Stimulated activated CD4-positive, alpha-beta T cell treated with anti-CD3 and anti-CD28 coated beads, Interleukin-15, amount 100 ng/mL, for 48 hours (primary cell): ENCODE measurements around the gene DSCAML1.

Source experiments
- DNase-seq, 2 donors: peaks; one replicate each; pipeline ENCODE4 v3.0.0-alpha.2; 2020; ENCODE audit warnings: low read depth in 2 of 2

Gene DSCAML1

GRCh38 chr11:117607449-117607848, 189.6 kb downstream of the DSCAML1 start:
- DNase-seq: no peak

DNA sequence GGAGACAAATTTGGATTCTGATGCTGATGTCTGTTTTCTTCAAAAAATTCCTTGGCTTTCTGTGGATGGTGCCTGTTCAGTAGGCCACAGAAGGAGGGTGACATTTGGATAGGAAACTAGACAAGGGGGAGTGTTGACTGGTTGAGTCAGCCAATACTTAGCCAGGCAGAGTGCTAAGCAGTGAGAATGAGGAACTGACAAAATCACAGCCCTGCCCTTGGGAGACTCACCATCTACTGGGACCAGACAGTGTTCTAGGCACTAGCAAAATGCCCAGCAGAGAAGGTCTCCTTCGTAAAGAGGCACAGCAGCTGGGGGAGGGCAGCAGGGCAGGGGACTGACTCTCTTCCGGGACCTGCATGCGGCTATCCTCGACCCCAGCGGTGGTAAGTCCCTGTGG, 190.2 kb downstream of the DSCAML1 start:
- DNase-seq: no peak

DNA sequence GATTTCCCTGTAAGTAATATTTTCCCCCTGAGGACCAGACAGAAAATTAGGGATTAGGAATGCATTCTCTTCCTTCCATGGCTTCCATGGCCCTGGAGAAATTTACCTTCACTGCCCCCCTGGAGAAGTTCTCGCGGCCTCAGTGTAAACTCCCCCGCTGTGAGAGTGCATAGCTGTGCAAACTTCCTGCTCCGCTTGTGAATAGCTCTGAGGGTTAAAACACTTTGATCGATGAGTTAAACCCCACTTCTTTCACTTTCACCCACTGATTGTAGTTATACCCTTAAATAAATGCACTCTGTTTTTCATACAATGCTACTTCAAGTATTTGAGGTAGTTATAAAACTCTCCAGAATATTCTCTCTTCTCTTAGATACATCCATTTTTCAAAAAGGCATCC, 190.8 kb downstream of the DSCAML1 start:
- DNase-seq: no peak

DNA sequence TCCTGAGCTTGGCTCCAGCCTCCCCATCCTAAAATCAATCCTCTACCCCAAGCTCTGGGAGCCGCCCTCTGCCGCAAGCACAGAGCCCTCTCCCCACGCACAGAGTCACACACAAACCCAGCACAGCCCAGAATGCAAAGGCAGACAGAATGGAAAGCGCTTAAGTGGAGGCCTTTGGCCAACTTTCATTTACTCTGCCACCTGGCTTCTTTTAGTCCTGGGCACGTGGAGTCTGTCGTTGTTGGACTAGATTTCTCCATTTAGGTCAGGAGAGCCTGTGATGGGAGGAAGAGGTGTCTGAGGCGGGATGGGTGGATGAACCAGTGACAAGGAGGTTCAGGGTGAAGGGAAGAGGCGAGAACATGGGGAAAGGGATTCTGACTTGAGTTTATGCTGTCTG, 191.7 kb downstream of the DSCAML1 start:
- no peak for DNase-seq

- DNase-seq: no peak
These were observed 192.6 kb downstream of the DSCAML1 start for GRCh38 chr11:117604336-117604995.

DNA sequence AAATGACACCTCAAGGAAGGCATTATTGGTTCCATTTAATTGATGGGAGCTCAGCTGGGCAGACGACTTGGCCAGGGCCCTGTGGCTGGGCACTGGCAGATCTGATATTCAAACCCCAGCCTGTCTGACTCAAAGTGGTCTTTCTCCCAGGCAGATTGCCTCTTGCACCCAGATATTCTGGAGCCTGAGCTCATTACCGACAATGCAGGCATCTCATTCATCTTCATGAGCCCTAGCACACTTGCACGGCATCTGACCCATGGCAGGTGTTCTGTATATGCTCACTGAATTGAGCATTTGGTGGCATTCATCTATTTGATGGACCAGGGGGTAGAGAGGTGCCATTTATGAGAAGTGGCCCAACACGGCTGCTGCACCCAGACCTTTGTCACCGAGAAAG, 193.1 kb downstream of the DSCAML1 start:
- DNase-seq: no peak

DNA sequence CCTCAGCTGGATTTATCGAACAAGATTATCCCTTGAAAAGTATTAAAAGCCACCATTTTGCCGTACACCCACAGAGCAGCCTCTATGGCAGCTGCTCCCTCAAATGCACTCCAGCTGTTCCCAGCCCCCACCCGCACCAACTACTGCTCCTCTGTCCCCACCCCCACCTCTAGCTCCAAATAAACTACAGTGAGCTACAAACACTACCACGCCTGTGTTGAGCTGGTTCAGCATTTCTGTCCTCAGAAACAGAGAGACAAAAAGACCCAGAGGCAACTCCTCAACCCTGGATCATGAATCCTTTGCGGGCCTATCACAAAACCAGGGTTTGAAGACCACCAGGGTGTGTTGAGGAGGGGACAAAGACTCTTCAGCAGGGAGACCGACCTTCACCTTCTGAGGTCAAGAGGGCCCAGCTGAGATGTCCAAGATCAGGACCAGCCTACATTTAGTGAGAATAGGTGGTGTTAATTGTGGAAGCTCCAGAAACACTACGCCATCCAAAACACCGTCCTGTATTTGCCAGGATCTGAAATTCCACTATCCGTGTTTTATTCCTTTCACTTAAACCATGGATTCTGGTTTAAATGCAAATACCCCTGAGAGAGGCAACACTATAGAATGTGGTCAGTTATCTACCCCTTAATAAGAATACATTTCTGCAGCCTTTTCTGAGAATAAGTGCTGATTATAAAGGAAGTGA, 195.9 kb downstream of the DSCAML1 start:
- DNase-seq: no peak

GRCh38 chr11:117600234-117600783, 196.7 kb downstream of the DSCAML1 start:
- DNase-seq: no peak

DNA sequence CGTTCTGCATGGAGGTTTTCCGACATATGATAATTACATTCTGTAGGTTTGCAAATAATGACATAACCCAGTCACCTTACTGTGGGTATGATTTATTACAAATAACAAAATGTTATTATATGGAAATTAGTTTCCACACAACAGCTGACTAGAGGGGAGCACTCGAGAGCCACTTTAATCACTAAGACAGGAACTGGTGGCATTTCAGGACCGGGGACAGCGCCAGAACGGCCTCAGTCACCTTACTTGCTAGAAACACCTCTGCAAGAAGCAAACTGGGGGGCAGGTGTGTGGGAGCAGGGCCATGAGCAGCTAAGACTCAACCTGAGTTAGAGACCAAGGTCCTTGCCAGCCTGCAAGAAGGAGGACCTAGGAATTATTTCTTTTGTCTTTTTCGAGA, 199.9 kb downstream of the DSCAML1 start:
- DNase-seq: peak; percentile 20 to 26

DNA sequence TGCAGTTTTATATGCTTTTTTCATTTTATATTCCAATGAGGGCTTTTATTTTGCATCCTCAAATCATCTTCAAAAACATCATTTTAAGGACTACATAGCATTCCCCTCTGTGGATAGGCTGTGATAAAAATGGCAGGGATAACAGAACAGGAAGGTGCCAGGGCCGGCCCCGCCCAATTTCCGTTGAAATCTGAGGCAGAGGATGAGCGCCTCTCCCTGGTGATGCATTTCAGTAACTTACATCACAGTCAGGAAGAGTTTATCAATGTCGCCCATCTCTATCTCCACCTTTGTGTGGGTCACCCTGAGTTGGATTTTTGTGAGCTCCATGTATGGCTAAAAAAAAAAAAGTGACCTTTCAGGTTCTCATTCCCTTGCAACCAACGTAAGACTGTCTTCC, 201.6 kb downstream of the DSCAML1 start:
- DNase-seq: no peak

DNA sequence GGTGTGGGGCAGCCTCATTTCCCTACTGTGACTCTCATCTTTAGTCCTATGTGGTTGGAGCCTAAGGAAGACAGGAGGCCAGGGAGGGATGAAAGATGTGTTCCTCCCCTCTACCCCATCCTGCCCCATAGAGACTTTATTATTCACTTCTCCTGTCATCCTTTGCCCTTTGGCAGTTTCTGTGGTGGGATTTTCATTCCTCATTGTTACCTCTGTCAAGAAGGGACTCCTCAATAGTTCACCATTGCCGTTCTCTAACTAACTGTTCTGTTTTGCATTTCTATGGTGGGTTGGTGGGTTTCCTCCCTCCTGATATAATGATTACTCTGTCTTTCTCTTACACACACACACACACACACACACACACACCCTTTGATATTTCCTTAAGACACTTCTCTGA, 202.3 kb downstream of the DSCAML1 start:
- DNase-seq: no peak

- no peak for DNase-seq
These were observed 204.0 kb downstream of the DSCAML1 start for GRCh38 chr11:117593065-117593464.

DNA sequence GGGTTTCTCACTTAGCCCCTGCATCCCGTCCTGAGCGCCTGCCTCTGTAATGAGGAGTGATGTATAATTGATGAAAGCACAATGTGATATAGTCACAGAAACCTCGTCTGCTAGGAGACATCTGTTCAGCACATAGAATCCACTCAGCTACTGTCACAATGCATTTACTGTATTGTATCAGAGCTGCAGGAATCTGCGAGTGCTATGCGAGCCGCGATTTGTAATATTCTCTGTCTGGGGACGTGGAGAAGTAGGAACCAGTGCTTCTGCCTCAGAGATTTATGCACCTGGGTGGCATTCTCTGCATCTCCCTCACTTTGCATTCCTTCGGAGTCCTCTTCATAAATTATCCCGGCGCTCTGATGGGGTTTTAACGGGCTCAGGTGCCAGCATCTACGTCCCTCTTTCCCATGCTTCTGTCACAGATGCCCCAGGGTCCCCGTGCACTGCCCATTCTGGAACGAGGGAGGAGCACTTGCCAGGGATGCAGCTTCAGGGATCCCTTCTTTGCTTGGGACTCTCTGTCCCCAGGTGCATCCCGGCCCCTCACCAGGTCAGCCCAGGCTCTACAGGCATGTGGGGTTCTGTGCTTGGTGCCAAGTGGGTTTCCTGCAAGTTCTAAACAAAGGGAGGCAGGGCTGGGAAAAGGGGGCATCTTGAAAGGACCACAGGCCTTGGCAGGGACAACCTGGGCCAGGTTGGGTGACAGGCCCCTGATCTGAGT, 205.5 kb downstream of the DSCAML1 start:
- DNase-seq: no peak

- no peak for DNase-seq
These were observed 208.0 kb downstream of the DSCAML1 start for GRCh38 chr11:117589063-117589462.

DNA sequence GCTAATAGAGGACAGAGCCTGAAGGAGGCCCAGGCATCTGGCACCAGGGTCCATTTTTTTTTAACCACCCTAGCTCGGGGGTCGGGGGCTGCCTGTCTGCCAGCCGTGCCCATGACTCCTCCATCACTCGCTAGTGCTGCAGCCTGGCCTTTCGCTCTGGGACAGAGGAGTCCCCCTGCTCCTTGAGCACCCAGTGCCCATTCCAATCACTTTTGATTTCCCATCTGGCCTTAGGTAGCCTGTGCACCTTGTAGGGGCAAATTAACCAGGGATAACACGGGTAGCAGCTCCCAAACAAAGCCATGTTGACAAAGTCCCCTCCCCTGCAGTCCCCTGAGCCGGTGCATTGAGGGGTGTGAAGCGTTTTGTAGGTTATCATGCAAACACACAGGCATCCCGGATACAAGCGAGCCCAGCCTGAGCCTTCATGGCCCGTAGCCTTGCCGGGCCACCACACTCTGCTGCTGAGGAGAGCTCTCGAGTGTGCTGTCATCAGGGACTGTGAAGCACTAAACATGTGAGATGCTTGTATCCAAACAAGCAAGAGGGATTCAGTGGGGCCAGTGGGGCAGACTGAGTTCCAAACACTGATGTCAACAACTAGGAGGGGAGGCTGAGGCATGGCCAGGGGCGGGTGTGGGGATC, 208.7 kb downstream of the DSCAML1 start:
- no peak for DNase-seq

DNA sequence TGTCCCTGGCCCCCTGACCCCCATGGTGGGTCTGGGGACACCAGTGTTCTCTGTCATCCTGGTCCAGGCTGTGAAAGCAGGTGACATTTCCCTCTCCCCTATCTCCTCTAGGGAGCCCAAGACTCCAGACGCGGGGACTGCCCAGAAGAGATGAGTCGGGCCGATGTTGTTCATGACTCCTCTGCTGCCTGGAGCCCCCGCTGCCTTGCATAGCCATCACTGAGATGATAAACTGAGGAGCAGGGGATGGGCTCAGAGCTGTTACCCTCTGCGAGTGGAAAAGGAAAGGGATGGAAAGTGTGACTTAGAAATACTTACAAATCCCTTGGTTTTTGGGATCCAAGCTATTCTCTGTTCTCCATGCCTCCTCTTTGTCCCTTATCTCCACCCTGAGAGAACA, 209.6 kb downstream of the DSCAML1 start:
- DNase-seq: no peak

DNA sequence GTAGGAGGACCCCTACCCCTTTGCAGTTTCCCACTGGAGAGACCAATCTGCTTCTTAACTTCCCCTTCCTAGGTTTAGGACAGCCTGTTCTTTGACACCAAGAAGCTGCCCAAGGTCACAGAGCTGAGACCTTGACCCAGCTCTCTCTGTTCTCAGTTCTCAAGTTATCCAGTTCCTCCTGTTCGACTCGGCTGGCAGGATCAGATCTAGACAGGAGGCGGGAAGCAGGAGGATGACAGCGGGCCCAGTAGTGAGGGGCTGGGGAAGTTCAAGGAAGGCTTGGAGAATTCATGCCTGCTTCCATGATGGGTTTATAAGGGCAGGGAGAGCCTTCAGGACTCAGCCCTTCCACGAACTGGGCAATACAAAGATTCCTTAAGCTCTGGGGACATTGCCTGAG, 210.6 kb downstream of the DSCAML1 start:
- DNase-seq: no peak

GRCh38 chr11:117585631-117586030, 211.4 kb downstream of the DSCAML1 start:
- DNase-seq: no peak

DNA sequence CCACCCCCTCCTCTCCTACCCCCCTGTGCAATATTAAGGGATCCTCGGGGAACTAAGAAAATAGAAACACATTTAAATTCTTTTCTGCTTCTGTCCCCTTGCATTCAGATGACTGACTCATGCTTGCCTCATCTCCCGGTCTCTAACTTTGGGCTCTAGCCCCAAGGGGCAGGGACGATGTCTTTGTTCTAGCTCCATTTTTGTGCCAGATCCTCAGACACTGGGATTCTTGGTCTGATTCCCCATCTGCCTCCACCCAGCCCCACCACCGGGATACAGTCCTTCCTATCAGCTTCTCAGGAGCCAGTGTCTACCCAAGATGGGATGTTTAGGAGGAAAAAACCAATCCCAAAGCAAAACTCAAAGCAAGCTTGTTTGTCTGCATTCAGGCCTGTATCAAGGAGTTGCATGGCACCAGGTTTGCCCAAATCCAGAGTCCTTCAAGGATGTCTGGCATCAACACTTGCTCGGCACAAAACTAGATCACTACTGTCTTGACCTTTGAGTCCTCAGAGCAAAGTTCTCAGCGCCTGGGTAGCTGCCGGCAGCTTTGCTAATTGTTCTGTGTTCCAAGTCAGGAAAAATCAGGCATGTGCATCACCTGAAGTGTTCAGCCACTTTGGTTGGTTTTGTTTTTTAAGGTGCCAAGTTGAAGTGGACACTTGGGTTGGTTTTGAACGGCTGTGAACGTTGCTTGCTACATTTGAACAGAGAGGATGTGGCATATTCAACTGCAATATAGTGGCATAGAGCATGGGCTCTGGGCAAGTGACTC, 212.8 kb downstream of the DSCAML1 start:
- DNase-seq: no peak

DNA sequence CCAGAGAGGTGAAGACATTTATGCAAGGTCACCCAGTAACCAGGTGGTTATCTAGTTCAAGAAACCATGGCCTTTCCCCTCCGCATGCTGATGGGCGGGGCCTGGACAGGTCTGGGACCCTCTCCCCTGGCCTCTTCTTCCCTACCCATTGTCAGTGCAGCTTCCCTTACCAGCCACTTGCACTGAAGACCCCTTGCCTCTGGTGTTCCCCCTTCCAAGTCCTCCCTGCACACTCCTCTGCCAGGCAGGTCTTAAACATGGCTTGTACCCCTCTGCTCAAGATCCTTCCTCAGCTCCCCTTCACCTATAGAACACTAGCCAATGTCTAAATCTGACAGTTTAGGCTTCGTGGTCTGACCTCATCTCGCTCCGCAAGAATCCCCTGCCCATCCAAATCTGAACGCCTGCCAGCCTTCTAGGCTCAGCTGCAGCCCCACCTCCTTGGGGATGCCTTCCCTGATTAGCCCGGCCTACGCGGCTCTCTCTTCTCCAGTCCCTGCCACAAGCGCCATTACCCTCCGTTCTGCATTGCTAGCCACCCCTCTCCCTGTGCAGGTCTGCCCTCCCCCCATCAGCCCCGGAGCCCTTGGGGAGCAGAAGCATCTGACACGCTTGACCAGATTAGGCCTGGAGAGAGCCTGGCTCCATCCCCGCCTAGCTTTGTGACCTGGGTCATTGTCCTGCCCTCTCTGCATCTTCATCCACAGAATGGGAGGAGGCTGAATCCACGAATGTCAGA, 213.8 kb downstream of the DSCAML1 start:
- no peak for DNase-seq

DNA sequence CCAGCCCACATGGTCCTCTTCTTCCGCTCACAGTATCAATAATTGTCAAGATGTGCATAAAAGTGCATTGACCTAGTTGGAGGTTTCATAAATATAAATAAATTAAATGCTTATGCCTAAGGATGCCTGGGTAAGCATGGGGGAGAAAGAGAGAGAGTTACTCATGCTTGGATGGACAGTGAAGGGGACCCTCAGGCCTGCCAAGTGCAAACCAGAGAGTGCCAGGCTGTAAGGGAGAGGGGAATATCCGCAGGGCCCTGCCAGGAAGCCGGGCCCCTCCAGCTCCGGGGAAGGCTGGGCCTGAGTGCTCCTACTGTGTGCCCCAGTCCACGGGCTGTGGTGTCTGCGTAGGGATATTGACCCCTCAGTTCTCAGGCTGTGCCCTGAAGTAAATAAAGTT, 214.6 kb downstream of the DSCAML1 start:
- DNase-seq: no peak
